Loucy (cell line): Measurements from ENCODE around the gene LEP.

Source experiments
- CTCF ChIP-seq: fragments of 200-600 bp; sonication (generic); conservative IDR thresholded peaks from 2 replicates; pipeline ENCODE4 v1.5.1; 2014; ENCODE audit warnings: mild to moderate bottlenecking, antibody characterized with exemption, low read length
- EZH2phosphoT487 ChIP-seq: fragments of 200-600 bp; IDR thresholded peaks from 2 replicates; pipeline ENCODE4 v1.6.1; 2018; ENCODE audit warnings: antibody characterized with exemption, mild to moderate bottlenecking, moderate library complexity, borderline replicate concordance

DNA sequence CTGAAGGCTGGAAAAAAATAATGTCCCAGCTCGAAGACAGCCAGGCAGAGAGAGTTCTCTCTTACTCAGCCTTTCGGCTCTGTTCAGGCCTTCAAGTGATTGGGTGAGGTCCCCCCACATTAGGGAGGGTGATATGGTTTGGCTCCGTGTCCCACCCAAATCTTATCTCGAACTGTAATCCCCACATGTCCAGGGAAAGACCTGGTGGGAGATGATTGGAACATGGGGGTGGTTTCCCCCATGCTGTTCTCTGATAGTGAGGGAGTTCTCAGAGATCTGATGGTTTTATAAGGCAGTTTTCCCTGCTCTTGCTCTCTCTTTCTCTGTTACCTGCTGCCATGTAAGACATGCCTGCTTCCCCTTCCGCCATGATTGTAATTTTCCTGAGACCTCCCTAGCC is 36.6 kb upstream of the LEP start:
- TF ChIP-seq CTCF, result no peak
- no peak for TF ChIP-seq EZH2phosphoT487
